Measurements from ENCODE around the gene FBLN2. TPM values are rescaled to one million over a fixed set of nuclear protein-coding genes. Genes with fewer than 3 reads are reported as not detected.

Gene FBLN2
- total RNA-seq, 1 donor from 2014 or later: 32.9 TPM

- no peaks in the 10 kb centered on the region for H3K36me3 ChIP-seq
- H3K4me1 ChIP-seq: peaks cover 4% of the 10 kb centered on the region
- TF ChIP-seq, protein P1, sequence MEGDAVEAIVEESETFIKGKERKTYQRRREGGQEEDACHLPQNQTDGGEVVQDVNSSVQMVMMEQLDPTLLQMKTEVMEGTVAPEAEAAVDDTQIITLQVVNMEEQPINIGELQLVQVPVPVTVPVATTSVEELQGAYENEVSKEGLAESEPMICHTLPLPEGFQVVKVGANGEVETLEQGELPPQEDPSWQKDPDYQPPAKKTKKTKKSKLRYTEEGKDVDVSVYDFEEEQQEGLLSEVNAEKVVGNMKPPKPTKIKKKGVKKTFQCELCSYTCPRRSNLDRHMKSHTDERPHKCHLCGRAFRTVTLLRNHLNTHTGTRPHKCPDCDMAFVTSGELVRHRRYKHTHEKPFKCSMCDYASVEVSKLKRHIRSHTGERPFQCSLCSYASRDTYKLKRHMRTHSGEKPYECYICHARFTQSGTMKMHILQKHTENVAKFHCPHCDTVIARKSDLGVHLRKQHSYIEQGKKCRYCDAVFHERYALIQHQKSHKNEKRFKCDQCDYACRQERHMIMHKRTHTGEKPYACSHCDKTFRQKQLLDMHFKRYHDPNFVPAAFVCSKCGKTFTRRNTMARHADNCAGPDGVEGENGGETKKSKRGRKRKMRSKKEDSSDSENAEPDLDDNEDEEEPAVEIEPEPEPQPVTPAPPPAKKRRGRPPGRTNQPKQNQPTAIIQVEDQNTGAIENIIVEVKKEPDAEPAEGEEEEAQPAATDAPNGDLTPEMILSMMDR (IDR thresholded peaks at IDR 0.05): no peak
- no peak overlapping the region for H3K4me3 ChIP-seq
- intact Hi-C loops (cut with DNase I): loop anchor here (5.0 to 10.0 kb wide), 2 partner anchors 224 to 564 kb away; partner anchors contain the start of gene WNT7A
- ATAC-seq (no peak), DNase-seq (no peak)
- H3K9me3 ChIP-seq: no peaks in the 10 kb centered on the region
- no peak overlapping the region for H3K27ac ChIP-seq
- no peaks in the 10 kb centered on the region for H3K27me3 ChIP-seq
Observed at GRCh38 chr3:13658681-13659080, 109.8 kb downstream of the FBLN2 start.

GRCh38 chr3:13659221-13659969 is 110.5 kb downstream of the FBLN2 start:
- no peak overlapping the region for H3K4me3 ChIP-seq
- DNase-seq: no peak
- H3K27ac ChIP-seq: no peak overlapping the region
- TF ChIP-seq, protein P1 (IDR thresholded peaks at IDR 0.05): no peak
- no peak for ATAC-seq
- no peaks in the 10 kb centered on the region for H3K9me3 ChIP-seq
- H3K36me3 ChIP-seq: no peaks in the 10 kb centered on the region
- peaks cover 4% of the 10 kb centered on the region for H3K4me1 ChIP-seq
- no peaks in the 10 kb centered on the region for H3K27me3 ChIP-seq
- intact Hi-C loops (cut with DNase I): loop anchor here (5.0 to 10.0 kb wide), 2 partner anchors 223 to 565 kb away; partner anchors contain the start of gene WNT7A

DNA sequence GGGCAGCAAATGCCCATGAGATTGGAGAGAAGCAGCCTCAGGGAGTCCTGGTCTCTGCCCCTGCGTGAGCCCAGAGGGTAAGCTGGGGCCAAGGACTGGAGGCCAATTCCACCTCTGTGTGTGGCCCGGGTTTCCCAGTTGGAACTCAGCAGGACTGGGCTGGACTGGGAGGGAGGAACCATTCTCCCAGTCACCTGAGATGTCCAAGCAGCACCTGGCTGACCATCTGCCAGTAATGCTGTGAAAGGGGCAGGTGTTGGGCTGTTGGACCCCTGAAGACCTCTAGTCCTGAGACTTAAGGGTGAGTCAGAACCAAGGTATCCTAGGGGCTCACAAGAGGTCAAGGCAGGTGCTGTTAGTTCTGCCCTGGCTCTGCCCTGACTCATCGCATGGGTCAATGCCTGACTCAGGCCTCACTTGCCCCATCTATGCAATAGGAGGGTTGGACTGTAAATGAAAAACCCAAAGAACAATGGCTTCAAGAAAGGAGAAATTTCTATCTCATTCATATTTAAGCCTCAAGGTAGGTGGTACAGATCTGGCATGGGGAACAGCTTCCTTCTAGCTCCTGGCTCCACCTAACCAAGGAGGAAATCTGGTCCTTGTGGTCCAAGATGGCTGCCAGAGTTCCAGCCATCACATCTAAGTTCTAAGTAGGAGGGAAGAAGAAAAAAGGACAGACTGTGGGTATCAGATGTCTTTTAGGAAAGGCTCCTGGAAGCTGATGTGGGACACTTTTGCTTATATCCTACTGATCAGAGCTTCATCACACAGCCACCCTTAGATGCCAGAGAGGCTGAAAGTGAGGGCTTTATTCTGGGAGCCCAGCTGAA is 111.3 kb downstream of the FBLN2 start:
- no peaks in the 10 kb centered on the region for H3K27me3 ChIP-seq
- no peaks in the 10 kb centered on the region for H3K36me3 ChIP-seq
- TF ChIP-seq, protein P1 (IDR thresholded peaks at IDR 0.05): no peak
- no peaks in the 10 kb centered on the region for H3K9me3 ChIP-seq
- DNase-seq (no peak), ATAC-seq (no peak)
- H3K27ac ChIP-seq: no peak overlapping the region
- intact Hi-C loops (cut with DNase I): no loop called here
- no peak overlapping the region for H3K4me3 ChIP-seq
- H3K4me1 ChIP-seq: no peaks in the 10 kb centered on the region

DNA sequence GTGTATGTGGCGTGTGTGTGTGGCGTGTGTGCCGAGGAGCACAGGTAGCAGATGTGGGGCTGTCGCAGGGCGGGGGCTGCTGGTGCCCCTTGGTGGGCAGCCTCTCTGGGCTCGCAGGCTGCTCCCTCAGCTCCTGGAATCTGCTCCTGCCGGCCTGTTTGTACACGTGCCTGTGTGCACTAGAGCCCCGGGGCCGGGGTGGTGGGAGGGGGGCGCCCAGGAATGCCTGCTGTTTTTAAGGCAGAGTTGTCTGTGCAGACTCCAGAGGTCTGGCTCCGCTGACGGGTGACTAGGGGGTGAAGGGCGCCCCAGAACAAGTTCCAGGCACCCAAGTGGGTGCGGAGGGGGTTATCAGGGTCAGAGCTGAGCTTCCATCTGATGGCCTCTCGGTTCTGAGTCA is 112.2 kb downstream of the FBLN2 start:
- no peak for DNase-seq
- intact Hi-C loops (cut with DNase I): no loop called here
- H3K4me3 ChIP-seq: no peak overlapping the region

DNA sequence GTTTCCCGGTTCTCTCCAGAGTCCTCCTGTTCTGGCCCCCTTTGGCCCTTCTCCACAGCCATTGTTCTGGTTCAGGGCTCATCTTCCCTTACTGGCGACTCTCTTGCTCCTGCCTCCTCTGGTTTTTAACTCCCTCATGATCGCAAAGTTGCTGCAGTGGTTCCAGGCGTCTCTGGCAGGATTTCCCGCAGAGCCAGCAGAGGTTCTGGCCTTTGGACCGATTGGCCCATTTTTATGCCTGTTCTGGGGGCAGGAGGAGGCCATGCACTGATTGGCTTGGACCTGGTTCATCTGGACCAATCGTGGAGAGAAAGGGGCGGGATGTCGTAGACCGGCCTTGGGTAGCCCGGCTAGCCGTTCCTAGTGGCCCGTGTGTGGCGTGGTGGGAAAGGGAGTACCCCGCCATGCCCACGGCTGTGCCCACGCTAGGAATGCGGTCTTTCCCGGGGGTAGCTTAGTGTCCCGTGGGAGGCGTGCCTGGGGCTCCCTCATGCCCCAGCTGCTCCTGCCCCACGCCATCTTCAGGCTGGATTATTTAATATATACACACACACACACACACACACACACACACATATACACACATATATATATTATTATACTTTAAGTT is 113.4 kb downstream of the FBLN2 start:
- H3K4me3 ChIP-seq: no peak overlapping the region
- ATAC-seq (no peak), DNase-seq (no peak)
- H3K36me3 ChIP-seq: no peaks in the 10 kb centered on the region
- H3K27me3 ChIP-seq: no peaks in the 10 kb centered on the region
- H3K27ac ChIP-seq: no peak overlapping the region
- intact Hi-C loops (cut with DNase I): no loop called here
- no peaks in the 10 kb centered on the region for H3K4me1 ChIP-seq
- TF ChIP-seq, protein P1 (IDR thresholded peaks at IDR 0.05): no peak
- no peaks in the 10 kb centered on the region for H3K9me3 ChIP-seq

More for the DNA sequence above, 112.2 kb downstream of the FBLN2 start:
- no peak for ATAC-seq
- TF ChIP-seq, protein P1 (IDR thresholded peaks at IDR 0.05): no peak
- Histone ChIP-seq H3K27me3 (no peaks in the 10 kb centered on the region), H3K9me3 (no peaks in the 10 kb centered on the region), H3K27ac (no peak overlapping the region), H3K4me1 (no peaks in the 10 kb centered on the region), H3K36me3 (no peaks in the 10 kb centered on the region)

All from upper lobe of right lung (tissue), 1 donor.